ENCODE measurements around the gene TULP4.

Gene TULP4

DNA sequence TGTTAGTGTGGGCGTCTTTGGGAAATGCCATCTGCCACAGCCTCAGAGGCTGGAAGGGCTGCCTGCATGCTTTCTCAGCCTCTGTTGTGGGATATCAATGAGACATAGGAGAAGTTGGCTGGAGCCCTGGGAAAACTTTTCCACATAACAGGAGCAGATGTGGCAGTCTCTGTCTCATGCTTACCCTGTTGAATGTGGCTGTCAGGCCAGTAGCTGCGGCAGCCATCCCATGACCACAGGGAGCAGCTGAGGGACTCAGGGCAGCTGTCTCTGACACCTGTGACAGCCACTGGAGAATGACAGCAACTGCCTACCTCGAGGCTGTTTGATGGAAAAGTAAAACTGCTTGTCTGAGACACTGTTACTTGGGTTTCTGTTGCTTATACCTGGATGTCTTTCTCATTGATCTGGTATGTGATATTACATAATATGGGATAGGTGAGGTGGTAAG, 64.4 kb downstream of the TULP4 start:
- no peak for DNase-seq (ENCODE audit: low read depth, low spot score)

DNA sequence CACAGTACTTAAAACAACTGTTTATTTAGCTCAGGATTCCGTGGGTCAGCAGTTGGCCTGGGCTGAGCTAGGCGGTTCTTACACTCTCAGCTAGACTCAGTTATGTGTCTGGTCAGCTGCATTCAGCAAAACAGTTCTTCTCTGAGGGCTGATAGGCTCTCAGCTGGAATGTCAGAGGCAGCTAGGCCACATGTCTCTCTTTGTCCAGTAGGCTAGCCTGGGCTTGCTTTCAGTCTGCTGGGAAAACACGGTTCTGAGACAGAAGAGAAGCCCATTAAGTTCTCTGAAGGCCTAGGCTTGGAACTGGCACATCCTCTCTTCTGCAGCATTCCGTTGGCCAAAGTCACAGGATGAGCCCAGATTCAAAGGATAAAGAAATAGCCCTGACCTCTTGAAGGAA, 65.6 kb downstream of the TULP4 start:
- no peaks in the 10 kb centered on the region for H3K36me3 ChIP-seq (ENCODE audit: insufficient read depth, insufficient read length, low read length)
- H3K4me1 ChIP-seq (ENCODE audit: insufficient read depth, insufficient read length) = no peaks in the 10 kb centered on the region
- H3K9ac ChIP-seq (ENCODE audit: insufficient read length, low read depth) = no peak overlapping the region
- TF ChIP-seq SUZ12 (IDR thresholded peaks at IDR 0.05; ENCODE audit: extremely low read depth, insufficient read depth, insufficient read length) = no peak
- TF ChIP-seq ZNF274 (IDR thresholded peaks at IDR 0.05; ENCODE audit: low read depth, low read length) = no peak
- TF ChIP-seq YY1 (IDR thresholded peaks at IDR 0.05; ENCODE audit: insufficient read depth, insufficient read length) = no peak
- DNase-seq (ENCODE audit: low read depth, low spot score) = no peak
- no peaks in the 10 kb centered on the region for H3K9me3 ChIP-seq (ENCODE audit: insufficient read depth, low read length)
- H3K4me3 ChIP-seq (ENCODE audit: insufficient read length, low read depth) = no peak overlapping the region
- no peaks in the 10 kb centered on the region for H3K27me3 ChIP-seq (ENCODE audit: insufficient read depth, insufficient read length)

More for the DNA sequence above, 64.4 kb downstream of the TULP4 start:
- TF ChIP-seq ZNF274 (IDR thresholded peaks at IDR 0.05; ENCODE audit: low read depth, low read length) = no peak
- no peaks in the 10 kb centered on the region for H3K36me3 ChIP-seq (ENCODE audit: insufficient read depth, insufficient read length, low read length)
- H3K9me3 ChIP-seq (ENCODE audit: insufficient read depth, low read length) = no peaks in the 10 kb centered on the region
- no peak overlapping the region for H3K9ac ChIP-seq (ENCODE audit: insufficient read length, low read depth)
- no peaks in the 10 kb centered on the region for H3K27me3 ChIP-seq (ENCODE audit: insufficient read depth, insufficient read length)
- no peaks in the 10 kb centered on the region for H3K4me1 ChIP-seq (ENCODE audit: insufficient read depth, insufficient read length)
- no peak overlapping the region for H3K4me3 ChIP-seq (ENCODE audit: insufficient read length, low read depth)

DNA sequence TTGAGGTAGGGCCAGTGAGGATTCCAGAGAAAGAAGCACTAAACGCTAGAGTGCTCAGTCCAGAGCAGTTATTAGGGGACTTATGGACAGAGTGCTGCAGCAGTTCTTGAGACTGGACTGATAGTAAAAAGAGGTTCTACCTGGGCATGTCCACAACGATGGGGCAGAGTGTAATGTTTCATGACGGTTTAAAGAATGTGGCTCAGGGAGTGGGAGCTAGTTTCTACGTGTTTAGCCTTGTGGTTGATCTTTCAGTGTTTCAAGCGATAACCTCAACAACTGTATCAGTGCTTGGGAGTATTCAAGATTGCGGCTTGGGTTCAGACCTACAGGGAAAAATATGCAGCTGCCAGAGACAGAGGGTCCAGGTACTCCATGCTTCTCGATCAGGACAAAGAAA, 67.1 kb downstream of the TULP4 start:
- no peak for DNase-seq (ENCODE audit: low read depth, low spot score)
- Histone ChIP-seq H3K4me1 (ENCODE audit: insufficient read depth, insufficient read length) (no peaks in the 10 kb centered on the region), H3K9ac (ENCODE audit: insufficient read length, low read depth) (no peak overlapping the region)

DNA sequence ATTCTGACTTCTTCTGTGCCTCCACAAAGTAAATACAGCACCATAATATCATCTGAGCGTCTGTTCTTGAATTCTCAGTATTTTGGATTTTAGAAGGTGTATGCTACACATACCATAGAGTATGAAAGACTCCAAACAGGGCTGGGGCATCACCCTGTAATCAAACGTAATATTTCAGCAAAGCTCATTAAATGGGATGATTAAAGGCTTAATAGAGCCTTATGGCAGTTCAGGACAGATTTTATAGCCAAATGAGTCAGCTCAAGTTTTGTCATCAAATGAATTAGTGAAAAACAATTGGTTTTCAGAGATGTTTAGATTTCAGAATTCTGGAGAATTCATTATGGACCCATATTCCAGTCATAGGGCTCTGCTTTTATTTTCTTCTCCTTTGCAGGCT, 68.9 kb downstream of the TULP4 start:
- Histone ChIP-seq H3K36me3 (ENCODE audit: insufficient read depth, insufficient read length, low read length) (no peaks in the 10 kb centered on the region), H3K4me3 (ENCODE audit: insufficient read length, low read depth) (no peak overlapping the region), H3K9me3 (ENCODE audit: insufficient read depth, low read length) (peaks cover 15% of the 10 kb centered on the region), H3K9ac (ENCODE audit: insufficient read length, low read depth) (no peak overlapping the region), H3K27me3 (ENCODE audit: insufficient read depth, insufficient read length) (no peaks in the 10 kb centered on the region), H3K4me1 (ENCODE audit: insufficient read depth, insufficient read length) (no peaks in the 10 kb centered on the region)
- no peak for DNase-seq (ENCODE audit: low read depth, low spot score)
- TF ChIP-seq SUZ12 (IDR thresholded peaks at IDR 0.05; ENCODE audit: extremely low read depth, insufficient read depth, insufficient read length) (no peak), YY1 (IDR thresholded peaks at IDR 0.05; ENCODE audit: insufficient read depth, insufficient read length) (no peak), ZNF274 (IDR thresholded peaks at IDR 0.05; ENCODE audit: low read depth, low read length) (no peak)

More for the DNA sequence above, 67.1 kb downstream of the TULP4 start:
- Histone ChIP-seq H3K36me3 (ENCODE audit: insufficient read depth, insufficient read length, low read length) (no peaks in the 10 kb centered on the region), H3K4me3 (ENCODE audit: insufficient read length, low read depth) (no peak overlapping the region), H3K9me3 (ENCODE audit: insufficient read depth, low read length) (no peaks in the 10 kb centered on the region), H3K27me3 (ENCODE audit: insufficient read depth, insufficient read length) (no peaks in the 10 kb centered on the region)
- TF ChIP-seq YY1 (IDR thresholded peaks at IDR 0.05; ENCODE audit: insufficient read depth, insufficient read length) = no peak
- no peak for TF ChIP-seq SUZ12 (IDR thresholded peaks at IDR 0.05; ENCODE audit: extremely low read depth, insufficient read depth, insufficient read length)
- TF ChIP-seq ZNF274 (IDR thresholded peaks at IDR 0.05; ENCODE audit: low read depth, low read length) = no peak

DNA sequence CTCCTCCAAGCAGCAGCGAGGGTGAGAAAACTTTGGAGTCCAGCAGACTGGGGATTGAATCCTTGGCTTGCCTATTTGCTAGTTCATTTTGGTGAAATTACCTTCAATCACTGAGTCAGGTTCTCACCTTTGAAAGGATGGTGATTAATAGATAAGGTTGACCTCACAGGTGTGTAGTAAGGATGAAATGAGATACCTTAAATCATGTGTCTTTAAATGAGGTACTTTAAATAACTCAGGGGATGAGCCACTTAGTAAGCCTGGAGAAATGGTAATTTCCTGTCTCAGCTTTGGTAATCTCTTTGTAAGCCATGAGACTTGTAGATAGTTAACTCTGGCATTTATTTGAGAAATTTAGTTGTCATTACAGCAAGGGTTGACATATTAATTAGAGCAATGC, 70.2 kb downstream of the TULP4 start:
- Histone ChIP-seq H3K9me3 (ENCODE audit: insufficient read depth, low read length) (peaks cover 15% of the 10 kb centered on the region), H3K27me3 (ENCODE audit: insufficient read depth, insufficient read length) (no peaks in the 10 kb centered on the region), H3K4me3 (ENCODE audit: insufficient read length, low read depth) (no peak overlapping the region), H3K9ac (ENCODE audit: insufficient read length, low read depth) (no peak overlapping the region), H3K36me3 (ENCODE audit: insufficient read depth, insufficient read length, low read length) (no peaks in the 10 kb centered on the region), H3K4me1 (ENCODE audit: insufficient read depth, insufficient read length) (no peaks in the 10 kb centered on the region)
- no peak for DNase-seq (ENCODE audit: low read depth, low spot score)
- TF ChIP-seq ZNF274 (IDR thresholded peaks at IDR 0.05; ENCODE audit: low read depth, low read length) (no peak), SUZ12 (IDR thresholded peaks at IDR 0.05; ENCODE audit: extremely low read depth, insufficient read depth, insufficient read length) (no peak)

DNA sequence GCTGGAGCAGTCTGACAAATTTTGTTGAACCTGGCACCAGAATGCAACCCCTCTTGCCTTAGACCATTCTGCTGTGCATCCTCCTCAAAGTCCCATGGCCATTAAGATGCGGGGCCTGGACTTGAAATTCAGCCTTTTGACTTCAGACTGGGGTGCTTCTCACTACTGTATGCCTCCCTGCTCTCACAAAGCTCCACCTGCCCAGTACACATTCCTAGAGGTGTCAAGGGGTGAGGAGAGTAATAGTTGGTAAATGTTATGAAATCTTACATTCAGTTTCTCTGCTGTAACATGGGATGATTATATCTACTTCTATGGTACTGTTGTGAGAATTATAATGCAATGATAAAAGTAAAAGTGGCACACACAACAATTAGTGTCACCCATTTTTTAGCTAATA, 70.8 kb downstream of the TULP4 start:
- H3K36me3 ChIP-seq (ENCODE audit: insufficient read depth, insufficient read length, low read length) = no peaks in the 10 kb centered on the region
- no peaks in the 10 kb centered on the region for H3K27me3 ChIP-seq (ENCODE audit: insufficient read depth, insufficient read length)
- H3K9me3 ChIP-seq (ENCODE audit: insufficient read depth, low read length) = peaks cover 15% of the 10 kb centered on the region
- no peak overlapping the region for H3K9ac ChIP-seq (ENCODE audit: insufficient read length, low read depth)
- H3K4me1 ChIP-seq (ENCODE audit: insufficient read depth, insufficient read length) = no peaks in the 10 kb centered on the region
- no peak for TF ChIP-seq SUZ12 (IDR thresholded peaks at IDR 0.05; ENCODE audit: extremely low read depth, insufficient read depth, insufficient read length)
- no peak for TF ChIP-seq YY1 (IDR thresholded peaks at IDR 0.05; ENCODE audit: insufficient read depth, insufficient read length)
- no peak for TF ChIP-seq ZNF274 (IDR thresholded peaks at IDR 0.05; ENCODE audit: low read depth, low read length)
- no peak for DNase-seq (ENCODE audit: low read depth, low spot score)
- H3K4me3 ChIP-seq (ENCODE audit: insufficient read length, low read depth) = no peak overlapping the region

DNA sequence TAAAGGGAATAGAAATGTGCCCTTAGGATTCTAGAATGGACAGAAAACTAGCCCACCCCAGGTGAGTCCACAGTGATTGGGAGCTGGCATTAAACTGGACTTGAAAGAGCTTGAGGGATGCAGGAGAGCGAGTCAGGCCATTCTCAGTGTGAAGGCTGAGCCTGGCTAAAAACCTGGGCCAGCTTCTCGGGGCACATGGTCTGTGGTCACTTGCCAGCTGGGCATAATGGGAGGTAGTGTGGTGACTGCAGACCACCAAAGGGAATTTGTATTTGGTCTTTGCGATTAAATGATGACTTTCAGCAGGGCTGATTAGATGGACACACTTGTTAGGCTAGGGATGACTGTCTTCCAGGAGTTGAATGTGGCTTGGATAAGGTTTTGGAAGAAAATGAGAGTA, 71.3 kb downstream of the TULP4 start:
- no peaks in the 10 kb centered on the region for H3K27me3 ChIP-seq (ENCODE audit: insufficient read depth, insufficient read length)
- no peak overlapping the region for H3K4me3 ChIP-seq (ENCODE audit: insufficient read length, low read depth)
- H3K4me1 ChIP-seq (ENCODE audit: insufficient read depth, insufficient read length) = no peaks in the 10 kb centered on the region
- H3K36me3 ChIP-seq (ENCODE audit: insufficient read depth, insufficient read length, low read length) = no peaks in the 10 kb centered on the region
- no peak for DNase-seq (ENCODE audit: low read depth, low spot score)
- no peak overlapping the region for H3K9ac ChIP-seq (ENCODE audit: insufficient read length, low read depth)
- peaks cover 15% of the 10 kb centered on the region for H3K9me3 ChIP-seq (ENCODE audit: insufficient read depth, low read length)
- TF ChIP-seq SUZ12 (IDR thresholded peaks at IDR 0.05; ENCODE audit: extremely low read depth, insufficient read depth, insufficient read length) (no peak), YY1 (IDR thresholded peaks at IDR 0.05; ENCODE audit: insufficient read depth, insufficient read length) (no peak), ZNF274 (IDR thresholded peaks at IDR 0.05; ENCODE audit: low read depth, low read length) (no peak)

GRCh38 chr6:158384671-158385110, 72.4 kb downstream of the TULP4 start:
- no peak for DNase-seq (ENCODE audit: low read depth, low spot score)
- Histone ChIP-seq H3K9ac (ENCODE audit: insufficient read length, low read depth) (no peak overlapping the region), H3K36me3 (ENCODE audit: insufficient read depth, insufficient read length, low read length) (no peaks in the 10 kb centered on the region), H3K4me3 (ENCODE audit: insufficient read length, low read depth) (no peak overlapping the region), H3K27me3 (ENCODE audit: insufficient read depth, insufficient read length) (no peaks in the 10 kb centered on the region), H3K9me3 (ENCODE audit: insufficient read depth, low read length) (peaks cover 15% of the 10 kb centered on the region), H3K4me1 (ENCODE audit: insufficient read depth, insufficient read length) (no peaks in the 10 kb centered on the region)
- TF ChIP-seq SUZ12 (IDR thresholded peaks at IDR 0.05; ENCODE audit: extremely low read depth, insufficient read depth, insufficient read length) (no peak), ZNF274 (IDR thresholded peaks at IDR 0.05; ENCODE audit: low read depth, low read length) (no peak), YY1 (IDR thresholded peaks at IDR 0.05; ENCODE audit: insufficient read depth, insufficient read length) (no peak)

All from NT2/D1 (cell line).